ENCODE data around the gene GHRH. TPM values are rescaled to one million over a fixed set of nuclear protein-coding genes. Genes with fewer than 3 reads are reported as not detected.

The GHRH gene
- total RNA-seq, 3 donors from 2014 or later (not counting 1 experiment from before 2014, with no cell fraction given), result not detected

DNA sequence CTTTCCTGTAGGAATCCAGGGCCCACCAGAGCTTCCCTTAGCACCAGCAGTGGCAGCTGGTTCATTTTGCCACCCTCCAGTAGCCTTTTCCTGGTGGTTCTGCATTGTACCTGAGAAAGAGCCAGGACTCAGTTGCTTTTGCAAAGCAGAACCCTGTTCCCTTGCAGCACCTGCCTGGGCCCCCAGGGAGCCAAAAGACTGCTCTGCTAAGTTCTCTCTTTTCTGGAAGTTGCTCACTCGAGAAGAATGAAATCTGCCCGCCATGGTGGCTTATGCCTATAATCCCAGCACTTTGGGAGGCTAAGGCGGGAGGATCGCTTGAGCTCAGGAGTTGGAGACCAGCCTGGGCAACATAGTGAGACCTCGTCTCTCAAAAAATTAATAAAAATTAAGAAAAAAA lies 24.0 kb downstream of the GHRH start:
- WGBS (ENCODE audit: insufficient coverage), result 98% methylated on average over 5 of the region's 5 CpGs
- no peak overlapping the region for H3K4me3 Mint-ChIP-seq

DNA sequence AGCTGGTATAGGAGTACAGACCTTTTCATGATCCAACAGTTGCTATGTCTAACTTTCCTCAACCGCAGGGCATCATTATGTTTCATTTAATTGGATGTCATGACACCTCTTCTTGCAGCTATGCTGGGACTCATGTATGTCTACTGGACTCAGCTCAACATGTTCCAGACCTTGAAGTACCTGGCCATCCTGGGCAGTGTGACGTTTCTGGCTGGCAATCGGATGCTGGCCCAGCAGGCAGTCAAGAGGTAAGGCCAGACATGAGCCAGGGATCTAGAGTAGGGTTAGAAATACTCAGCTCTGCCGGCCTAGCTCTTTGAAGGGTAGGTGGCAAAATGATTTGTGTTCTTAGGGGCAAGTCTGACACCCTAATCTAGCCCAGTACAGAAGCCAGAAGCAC lies 25.2 kb downstream of the GHRH start:
- Histone ChIP-seq H3K27ac (ENCODE audit: low read length) (no peak overlapping the region), H3K4me1 (ENCODE audit: control insufficient read depth, insufficient read depth, low read length) (no peaks in the 10 kb centered on the region), H3K9me3 (ENCODE audit: control insufficient read depth, insufficient read depth, low read length) (no peaks in the 10 kb centered on the region), H3K27me3 (ENCODE audit: control insufficient read depth, insufficient read depth, low read length) (no peaks in the 10 kb centered on the region), H3K36me3 (ENCODE audit: control insufficient read depth, insufficient read depth, low read length) (peaks cover 90% of the 10 kb centered on the region), H3K4me3 (ENCODE audit: low read length) (no peak overlapping the region)
- TF ChIP-seq, protein P1, sequence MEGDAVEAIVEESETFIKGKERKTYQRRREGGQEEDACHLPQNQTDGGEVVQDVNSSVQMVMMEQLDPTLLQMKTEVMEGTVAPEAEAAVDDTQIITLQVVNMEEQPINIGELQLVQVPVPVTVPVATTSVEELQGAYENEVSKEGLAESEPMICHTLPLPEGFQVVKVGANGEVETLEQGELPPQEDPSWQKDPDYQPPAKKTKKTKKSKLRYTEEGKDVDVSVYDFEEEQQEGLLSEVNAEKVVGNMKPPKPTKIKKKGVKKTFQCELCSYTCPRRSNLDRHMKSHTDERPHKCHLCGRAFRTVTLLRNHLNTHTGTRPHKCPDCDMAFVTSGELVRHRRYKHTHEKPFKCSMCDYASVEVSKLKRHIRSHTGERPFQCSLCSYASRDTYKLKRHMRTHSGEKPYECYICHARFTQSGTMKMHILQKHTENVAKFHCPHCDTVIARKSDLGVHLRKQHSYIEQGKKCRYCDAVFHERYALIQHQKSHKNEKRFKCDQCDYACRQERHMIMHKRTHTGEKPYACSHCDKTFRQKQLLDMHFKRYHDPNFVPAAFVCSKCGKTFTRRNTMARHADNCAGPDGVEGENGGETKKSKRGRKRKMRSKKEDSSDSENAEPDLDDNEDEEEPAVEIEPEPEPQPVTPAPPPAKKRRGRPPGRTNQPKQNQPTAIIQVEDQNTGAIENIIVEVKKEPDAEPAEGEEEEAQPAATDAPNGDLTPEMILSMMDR (IDR thresholded peaks at IDR 0.05), result no peak
- intact Hi-C loops (cut with micrococcal nuclease), result no loop called here
- ATAC-seq, result no peak
- peaks cover 47% of the 10 kb centered on the region for H3K36me3 Mint-ChIP-seq
- no peaks in the 10 kb centered on the region for H3K27me3 Mint-ChIP-seq (ENCODE audit: low read depth in 2 of 2)
- no peak for DNase-seq
- no peaks in the 10 kb centered on the region for H3K9me3 Mint-ChIP-seq
- H3K4me3 Mint-ChIP-seq, result no peak overlapping the region
- no peak overlapping the region for H3K27ac Mint-ChIP-seq
- H3K4me1 Mint-ChIP-seq, result no peaks in the 10 kb centered on the region
- 97% methylated on average over 4 of the region's 4 CpGs for WGBS (ENCODE audit: insufficient coverage)

More for the DNA sequence above, 24.0 kb downstream of the GHRH start:
- ATAC-seq (no peak), DNase-seq (no peak)
- intact Hi-C loops (cut with micrococcal nuclease), result no loop called here
- H3K27me3 ChIP-seq (ENCODE audit: control insufficient read depth, insufficient read depth, low read length), result no peaks in the 10 kb centered on the region
- Mint-ChIP-seq H3K27me3 (ENCODE audit: low read depth in 2 of 2) (no peaks in the 10 kb centered on the region), H3K36me3 (peaks cover 43% of the 10 kb centered on the region), H3K9me3 (no peaks in the 10 kb centered on the region), H3K27ac (no peak overlapping the region), H3K4me1 (no peaks in the 10 kb centered on the region)
- H3K4me3 ChIP-seq (ENCODE audit: low read length), result no peak overlapping the region
- H3K27ac ChIP-seq (ENCODE audit: low read length), result no peak overlapping the region
- no peaks in the 10 kb centered on the region for H3K9me3 ChIP-seq (ENCODE audit: control insufficient read depth, insufficient read depth, low read length)
- H3K4me1 ChIP-seq (ENCODE audit: control insufficient read depth, insufficient read depth, low read length), result no peaks in the 10 kb centered on the region
- TF ChIP-seq, protein P1 (IDR thresholded peaks at IDR 0.05), result no peak
- H3K36me3 ChIP-seq (ENCODE audit: control insufficient read depth, insufficient read depth, low read length), result peaks cover 89% of the 10 kb centered on the region

DNA sequence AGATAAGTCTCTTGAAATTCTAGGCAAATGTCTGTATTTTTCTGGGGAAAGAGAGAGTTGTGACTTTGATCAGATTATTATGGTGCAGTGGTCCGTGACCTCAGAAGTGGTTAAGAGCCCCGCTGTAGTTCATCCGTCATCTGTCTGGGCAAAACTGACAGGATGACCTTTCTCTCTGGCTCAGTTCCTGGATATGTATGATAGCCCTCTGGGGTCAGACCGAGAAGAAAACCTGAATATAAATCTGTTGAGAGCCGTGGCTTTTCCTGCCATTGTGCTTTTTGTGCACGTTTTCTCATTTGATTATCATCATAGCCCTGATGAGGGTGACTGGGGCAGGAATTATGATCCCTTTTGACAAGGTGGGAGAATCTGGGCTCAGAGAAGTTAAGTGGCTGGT lies 26.5 kb downstream of the GHRH start:
- Histone ChIP-seq H3K4me1 (ENCODE audit: control insufficient read depth, insufficient read depth, low read length) (no peaks in the 10 kb centered on the region), H3K36me3 (ENCODE audit: control insufficient read depth, insufficient read depth, low read length) (peaks cover 91% of the 10 kb centered on the region), H3K4me3 (ENCODE audit: low read length) (no peak overlapping the region), H3K27me3 (ENCODE audit: control insufficient read depth, insufficient read depth, low read length) (no peaks in the 10 kb centered on the region), H3K27ac (ENCODE audit: low read length) (no peak overlapping the region), H3K9me3 (ENCODE audit: control insufficient read depth, insufficient read depth, low read length) (no peaks in the 10 kb centered on the region)
- 91% methylated on average over 6 of the region's 6 CpGs for WGBS (ENCODE audit: insufficient coverage)
- H3K27me3 Mint-ChIP-seq (ENCODE audit: low read depth in 2 of 2), result no peaks in the 10 kb centered on the region
- no peaks in the 10 kb centered on the region for H3K4me1 Mint-ChIP-seq
- H3K27ac Mint-ChIP-seq, result no peak overlapping the region
- H3K36me3 Mint-ChIP-seq, result peaks cover 46% of the 10 kb centered on the region
- no peak overlapping the region for H3K4me3 Mint-ChIP-seq
- TF ChIP-seq, protein P1 (IDR thresholded peaks at IDR 0.05), result no peak
- intact Hi-C loops (cut with micrococcal nuclease), result no loop called here
- DNase-seq (no peak), ATAC-seq (no peak)
- H3K9me3 Mint-ChIP-seq, result no peaks in the 10 kb centered on the region

DNA sequence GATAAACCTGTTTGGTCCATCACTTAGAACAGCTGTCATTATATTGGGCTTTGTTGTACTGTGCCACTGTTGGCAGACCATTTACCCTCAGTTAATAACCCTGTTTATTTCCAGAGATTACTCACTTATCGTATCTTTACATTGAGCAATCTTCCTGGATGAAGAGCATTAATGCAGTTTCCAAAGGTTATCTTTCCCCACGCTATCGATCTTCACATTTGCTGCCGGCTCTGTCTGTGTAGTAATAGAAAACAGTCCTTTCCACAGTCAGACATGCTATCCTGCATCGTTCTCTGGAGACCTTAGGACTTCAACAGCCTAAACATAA lies 27.4 kb downstream of the GHRH start:
- ATAC-seq, result no peak
- peaks cover 92% of the 10 kb centered on the region for H3K36me3 ChIP-seq (ENCODE audit: control insufficient read depth, insufficient read depth, low read length)
- 95% methylated on average over 5 of the region's 5 CpGs for WGBS (ENCODE audit: insufficient coverage)
- no peak overlapping the region for H3K27ac Mint-ChIP-seq
- no peak overlapping the region for H3K4me3 ChIP-seq (ENCODE audit: low read length)
- H3K27me3 ChIP-seq (ENCODE audit: control insufficient read depth, insufficient read depth, low read length), result no peaks in the 10 kb centered on the region
- intact Hi-C loops (cut with micrococcal nuclease), result no loop called here
- no peaks in the 10 kb centered on the region for H3K27me3 Mint-ChIP-seq (ENCODE audit: low read depth in 2 of 2)
- peaks cover under 1 to 3% of the 10 kb centered on the region in 2 donors for H3K4me1 Mint-ChIP-seq
- H3K9me3 Mint-ChIP-seq, result no peaks in the 10 kb centered on the region
- H3K36me3 Mint-ChIP-seq, result peaks cover 53% of the 10 kb centered on the region
- no peaks in the 10 kb centered on the region for H3K4me1 ChIP-seq (ENCODE audit: control insufficient read depth, insufficient read depth, low read length)
- no peaks in the 10 kb centered on the region for H3K9me3 ChIP-seq (ENCODE audit: control insufficient read depth, insufficient read depth, low read length)
- no peak for DNase-seq
- no peak overlapping the region for H3K4me3 Mint-ChIP-seq
- TF ChIP-seq, protein P1 (IDR thresholded peaks at IDR 0.05), result no peak
- no peak overlapping the region for H3K27ac ChIP-seq (ENCODE audit: low read length)

Data from natural killer cell (primary cell).